AG09319 (cell line): Measurements from ENCODE around the gene CCNE1.

Experiments
- DNase-seq: peaks from one replicate; pipeline ENCODE4 v3.0.0-alpha.2; 2010; ENCODE audit warnings: low read depth; ENCODE audit errors: extremely low read depth
- TF ChIP-seq, protein P1 (sequence below): IDR thresholded peaks from 2 replicates; pipeline ENCODE4 v1.5.1; 2011; ENCODE audit warnings: low read depth, mild to moderate bottlenecking, inconsistent platforms, low read length, moderate library complexity

Gene CCNE1

DNA sequence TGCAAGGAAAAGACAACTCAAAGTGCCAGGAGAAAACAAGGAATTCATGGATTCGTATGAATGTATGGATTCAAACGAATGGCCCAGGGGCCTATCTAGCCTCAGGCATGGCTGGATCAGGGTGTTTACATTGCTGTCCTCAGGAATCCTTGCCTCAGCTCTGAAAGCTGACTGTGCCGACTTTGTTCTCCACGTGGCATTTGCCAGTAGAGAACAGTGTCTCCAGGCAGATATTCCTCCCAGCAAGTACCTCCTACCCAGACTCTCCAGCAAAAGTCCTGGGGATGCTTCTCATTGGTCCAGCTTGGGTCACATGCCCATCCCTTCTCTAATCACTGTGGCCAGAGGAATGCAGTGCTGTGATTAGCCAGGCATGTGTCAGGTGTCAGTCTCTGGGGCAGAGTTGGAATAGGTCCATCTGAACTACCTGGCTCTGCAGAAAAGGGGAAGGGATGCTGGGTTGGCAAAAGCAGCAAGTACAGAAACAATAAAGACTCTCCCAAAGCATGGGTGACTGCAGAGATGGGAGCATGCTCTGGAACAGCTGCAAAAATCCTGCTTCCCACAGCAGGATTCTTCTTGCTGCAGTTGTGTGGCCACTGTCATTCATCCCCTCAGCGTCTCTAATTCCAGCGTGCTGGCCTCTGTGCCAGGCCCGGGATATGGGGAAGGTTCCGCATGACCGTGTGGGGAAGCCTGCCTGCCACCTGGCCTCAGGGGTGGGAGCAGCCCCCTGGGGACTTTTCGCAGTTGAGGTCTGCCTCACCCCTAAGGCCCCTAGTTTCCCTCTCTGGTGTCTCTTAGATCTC is 30.0 kb downstream of the CCNE1 start:
- TF ChIP-seq, protein P1, sequence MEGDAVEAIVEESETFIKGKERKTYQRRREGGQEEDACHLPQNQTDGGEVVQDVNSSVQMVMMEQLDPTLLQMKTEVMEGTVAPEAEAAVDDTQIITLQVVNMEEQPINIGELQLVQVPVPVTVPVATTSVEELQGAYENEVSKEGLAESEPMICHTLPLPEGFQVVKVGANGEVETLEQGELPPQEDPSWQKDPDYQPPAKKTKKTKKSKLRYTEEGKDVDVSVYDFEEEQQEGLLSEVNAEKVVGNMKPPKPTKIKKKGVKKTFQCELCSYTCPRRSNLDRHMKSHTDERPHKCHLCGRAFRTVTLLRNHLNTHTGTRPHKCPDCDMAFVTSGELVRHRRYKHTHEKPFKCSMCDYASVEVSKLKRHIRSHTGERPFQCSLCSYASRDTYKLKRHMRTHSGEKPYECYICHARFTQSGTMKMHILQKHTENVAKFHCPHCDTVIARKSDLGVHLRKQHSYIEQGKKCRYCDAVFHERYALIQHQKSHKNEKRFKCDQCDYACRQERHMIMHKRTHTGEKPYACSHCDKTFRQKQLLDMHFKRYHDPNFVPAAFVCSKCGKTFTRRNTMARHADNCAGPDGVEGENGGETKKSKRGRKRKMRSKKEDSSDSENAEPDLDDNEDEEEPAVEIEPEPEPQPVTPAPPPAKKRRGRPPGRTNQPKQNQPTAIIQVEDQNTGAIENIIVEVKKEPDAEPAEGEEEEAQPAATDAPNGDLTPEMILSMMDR: no peak
- no peak for DNase-seq

DNA sequence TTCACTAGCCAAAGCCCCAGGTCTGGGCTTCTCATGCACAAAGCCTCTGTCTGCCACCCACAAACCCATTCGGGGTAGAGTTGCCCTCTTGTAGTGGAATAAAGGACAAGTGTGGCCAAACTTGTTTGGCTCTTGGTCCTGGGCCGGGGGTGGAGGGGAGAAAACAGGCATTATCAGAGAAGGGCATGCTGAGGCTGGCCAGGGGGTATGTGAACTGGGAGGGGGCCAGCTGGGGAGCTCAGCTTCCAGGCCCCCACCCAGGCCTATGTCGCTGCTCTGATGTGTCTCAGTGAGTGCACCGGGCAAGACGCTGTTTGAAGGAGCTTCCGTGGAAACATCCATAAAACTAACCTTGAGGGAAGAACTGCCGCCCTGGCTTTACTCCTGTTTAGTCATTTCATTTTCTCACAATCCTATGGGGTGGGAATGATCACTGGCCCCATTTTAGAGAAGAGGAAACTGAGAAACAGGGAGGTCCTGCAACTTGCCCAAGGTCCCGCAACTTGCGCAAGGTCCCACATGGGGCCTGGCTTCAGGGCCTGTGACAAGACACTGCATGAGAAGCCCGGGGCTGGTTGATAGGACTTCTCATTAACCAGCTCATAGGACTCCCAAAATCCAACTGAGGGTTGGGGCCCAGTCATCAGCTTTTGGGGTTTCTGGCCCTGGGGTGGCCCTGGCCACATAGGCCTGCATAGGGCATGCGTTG is 30.8 kb downstream of the CCNE1 start:
- TF ChIP-seq, protein P1: no peak
- DNase-seq: no peak

DNA sequence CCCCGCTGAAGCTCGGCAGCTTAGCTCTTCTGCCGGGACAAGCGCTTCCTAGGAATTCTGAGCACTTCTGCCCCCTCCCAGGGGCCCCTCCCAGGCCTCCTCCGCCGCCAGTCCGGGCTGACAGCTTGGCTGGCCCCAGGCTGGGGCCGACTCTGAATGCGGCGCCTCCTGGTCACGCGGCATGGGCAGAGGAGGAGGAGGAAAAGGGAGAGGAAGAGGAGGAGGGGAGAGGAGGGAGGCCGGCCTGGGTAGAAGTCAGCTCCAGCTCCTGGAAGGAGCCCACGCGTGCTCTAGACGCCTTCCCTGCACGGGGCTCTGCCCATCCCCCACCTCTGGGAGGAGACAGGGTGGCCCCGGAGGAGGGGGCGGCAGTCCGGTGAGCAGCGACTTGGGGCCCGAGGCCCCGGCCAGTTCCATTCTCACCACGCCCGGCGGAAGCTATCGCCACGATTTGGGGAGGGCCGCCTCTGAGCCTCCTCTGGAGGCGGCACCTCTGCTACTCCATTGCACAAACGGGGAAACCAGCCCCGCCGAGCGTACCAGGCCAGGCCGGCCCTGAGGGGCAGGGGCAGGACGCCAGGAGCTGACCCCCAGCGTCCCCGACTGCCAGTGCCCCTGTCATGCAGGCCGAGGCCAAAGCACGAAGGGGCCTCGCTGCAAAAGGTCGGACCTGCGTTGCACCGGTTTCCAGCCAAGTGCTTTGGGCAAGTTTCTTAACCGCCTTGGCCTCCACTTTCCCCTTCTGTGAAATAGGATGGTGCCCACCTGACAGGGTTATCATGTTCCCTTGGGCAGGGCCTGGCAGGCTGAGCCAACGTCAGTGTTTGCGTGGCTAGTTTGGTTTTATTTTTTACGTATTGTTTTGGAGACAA is 31.6 kb downstream of the CCNE1 start:
- TF ChIP-seq, protein P1: no peak
- DNase-seq: no peak

DNA sequence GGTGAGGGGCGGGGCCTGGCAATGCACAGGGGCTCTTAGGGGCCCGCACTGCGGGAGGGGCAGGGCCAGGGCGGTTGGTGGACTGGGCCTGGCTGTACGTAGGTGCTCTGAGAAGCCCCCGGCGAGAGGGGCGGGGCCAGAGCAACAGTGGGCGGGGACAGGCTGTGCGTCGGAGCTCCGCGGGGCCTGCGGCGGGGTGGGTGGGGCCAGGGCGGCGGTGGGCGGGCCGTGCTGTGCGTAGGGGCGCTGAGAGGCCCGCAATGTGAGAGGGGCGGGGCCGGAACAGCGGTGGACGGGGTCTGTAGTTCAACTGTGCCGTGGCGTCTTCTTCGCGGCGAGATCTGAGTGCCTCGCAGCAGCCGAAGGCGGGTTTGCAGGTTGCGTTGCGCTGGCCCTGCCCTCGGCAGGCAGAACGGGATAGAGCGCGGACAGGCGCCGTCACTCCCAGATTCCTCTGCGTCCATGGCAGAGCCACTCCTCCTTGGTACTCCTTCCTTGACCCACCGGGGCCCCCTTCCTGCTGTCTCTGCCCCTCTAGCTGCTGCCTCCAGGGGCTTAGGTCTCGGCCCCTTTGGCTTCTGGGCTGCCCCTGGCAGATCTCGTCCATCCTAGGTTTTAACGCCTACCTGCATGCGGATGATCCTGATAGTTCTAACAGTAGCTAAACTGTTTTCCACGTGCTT is 33.2 kb downstream of the CCNE1 start:
- TF ChIP-seq, protein P1: no peak
- DNase-seq: peak; percentile 67

DNA sequence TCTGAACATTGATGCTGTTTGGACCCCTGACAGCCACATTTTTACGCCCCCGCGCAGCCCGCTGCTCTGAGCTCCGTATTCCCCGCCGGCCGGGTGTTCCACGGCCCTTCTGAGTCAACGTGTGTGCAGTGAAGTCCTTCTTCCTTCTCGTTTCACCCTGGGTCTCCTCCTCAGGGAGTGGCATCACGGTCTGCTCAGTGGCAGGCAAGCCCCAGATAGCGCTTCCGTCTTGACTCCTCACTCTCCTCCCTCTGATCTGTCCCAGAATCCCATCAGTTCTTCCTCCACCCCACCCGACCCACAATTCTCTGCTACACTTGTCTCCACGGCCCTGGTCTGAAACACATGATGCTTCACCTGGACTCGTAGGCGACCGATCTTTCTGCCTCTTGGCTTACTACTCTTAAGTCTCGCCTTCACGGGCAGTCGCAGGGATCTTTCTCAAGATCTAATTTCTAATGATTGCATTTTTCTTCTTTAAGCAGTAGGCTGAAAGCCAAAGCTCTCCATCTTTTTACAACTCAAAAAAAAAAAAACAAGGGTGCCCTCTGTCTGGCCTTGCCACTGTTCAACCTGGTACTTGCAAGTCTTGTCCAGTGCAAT is 33.9 kb downstream of the CCNE1 start:
- TF ChIP-seq, protein P1: no peak
- no peak for DNase-seq

DNA sequence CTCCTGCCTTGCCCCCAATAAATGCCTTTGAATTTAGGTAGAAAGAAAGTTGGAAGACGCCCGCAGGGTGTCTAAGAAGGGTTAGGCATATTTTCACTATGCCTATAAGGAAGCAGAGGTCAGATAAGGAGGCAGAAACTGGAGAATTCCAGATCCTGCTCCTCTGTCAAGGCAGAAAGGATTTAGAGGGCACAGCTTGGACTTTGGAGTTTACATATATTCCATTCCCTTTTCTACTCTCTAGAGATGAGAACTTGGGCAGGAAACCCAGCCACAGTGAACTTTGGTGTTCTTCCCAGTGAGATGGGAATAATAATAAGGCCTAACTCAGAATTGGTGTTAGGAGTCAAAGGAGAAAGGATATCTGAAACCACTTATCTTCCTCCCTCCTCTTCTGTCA is 37.4 kb downstream of the CCNE1 start:
- TF ChIP-seq, protein P1: no peak
- DNase-seq: no peak
